ENCODE results near the gene WNT9A.
"Not testable (repeated sequence)": the region's sequence is repeated elsewhere in the genome, so short reads cannot be mapped to it uniquely, and the experiment has no call there.

The WNT9A gene

GRCh38 chr1:227883641-227884301 lies 64.0 kb downstream of the WNT9A start:
- no peak for DNase-seq

- no peak for DNase-seq
Measured at GRCh38 chr1:227883073-227883520, 64.6 kb downstream of the WNT9A start.

- no peak for DNase-seq
Measured at GRCh38 chr1:227880342-227880924, 67.3 kb downstream of the WNT9A start.

- not testable (repeated sequence) for DNase-seq
Measured at GRCh38 chr1:227877810-227878209, 69.9 kb downstream of the WNT9A start.

GRCh38 chr1:227871892-227872291 lies 75.8 kb downstream of the WNT9A start:
- DNase-seq, result not testable (repeated sequence)

GRCh38 chr1:227870366-227870765 lies 77.4 kb downstream of the WNT9A start:
- DNase-seq, result no peak

GRCh38 chr1:227869851-227870305 lies 77.9 kb downstream of the WNT9A start:
- DNase-seq, result no peak

- no peak for DNase-seq
Measured at GRCh38 chr1:227869279-227869842, 78.4 kb downstream of the WNT9A start.
